Prostate gland (tissue), 2 donors: Measurements from ENCODE around the gene RETREG1. TPM values are rescaled to one million over a fixed set of nuclear protein-coding genes. Genes with fewer than 3 reads are reported as not detected.

Source experiments
- DNase-seq: peaks from one replicate; pipeline ENCODE4 v3.0.0-alpha.2; 2019; ENCODE audit warnings: low spot score
- H3K27ac ChIP-seq, 2 donors: fragments of 200-600 bp; sonication (generic); 2 replicates each; pipeline ENCODE4 v1.5.1; 2017 to 2019
- H3K27me3 ChIP-seq: fragments of 200-600 bp; sonication (generic); replicated peaks from 2 replicates; pipeline ENCODE4 v1.5.1; 2019; ENCODE audit not compliant: insufficient read depth
- H3K36me3 ChIP-seq, 2 donors: fragments of 200-600 bp; sonication (generic); 1 replicate in 1 of 2; 2 replicates in 1 of 2; pipeline versions ENCODE4 v1.5.1 to v1.8.1; 2017 to 2019
- H3K4me1 ChIP-seq: fragments of 200-600 bp; sonication (generic); replicated peaks from 2 replicates; pipeline ENCODE4 v1.5.1; 2019
- H3K4me3 ChIP-seq, 2 donors: fragments of 200-600 bp; sonication (generic); 2 replicates each; pipeline ENCODE4 v1.5.1; 2017 to 2019
- H3K9me3 ChIP-seq: fragments of 200-600 bp; sonication (generic); 2 replicates; pipeline ENCODE4 v1.5.1; 2017
- CTCF ChIP-seq, 4 experiments: fragments of 200-600 bp in 2 of 4; fragments of 450-650 bp in 2 of 4; sonication (generic) in 2 of 4; IDR thresholded peaks; 1 replicate in 3 of 4; 2 replicates in 1 of 4; pipeline ENCODE4 v1.5.1; 2016 to 2019; ENCODE audit warnings: antibody characterized with exemption in 4 of 4, mild to moderate bottlenecking in 2 of 4, moderate library complexity in 2 of 4
- POLR2A ChIP-seq: fragments of 450-650 bp; IDR thresholded peaks from one replicate; pipeline ENCODE4 v1.6.1; 2016; ENCODE audit warnings: antibody characterized with exemption, mild to moderate bottlenecking
- POLR2AphosphoS5 ChIP-seq: sonication (generic); formaldehyde crosslinking; IDR thresholded peaks from one replicate; pipeline ENCODE4 v1.6.1; 2017; ENCODE audit warnings: antibody characterized with exemption
- WGBS: methylation state at CpG from one replicate; pipeline ENCODE4 v1.1.5; 2018; 5-methylcytosine and 5-hydroxymethylcytosine counted together
- intact Hi-C: fragments of 100-400 bp; cut with DNase I; formaldehyde crosslinking; loops from one replicate; pipeline ENCODE4 v1.14.2; 2022
- total RNA-seq, 2 donors: library from RNA; depleted of rRNA; stranded (reverse); fragments of >200 nt; gene quantifications; one replicate each; pipeline ENCODE4 v1.1.0, GENCODE V29; 2016

Gene RETREG1
- total RNA-seq, 2 donors from 2014 or later, result 13.5 to 18.4 TPM

- Histone ChIP-seq H3K36me3 (no peaks in the 10 kb centered on the region), H3K4me1 (no peaks in the 10 kb centered on the region), H3K4me3 (no peak overlapping the region), H3K27ac (no peak overlapping the region), H3K9me3 (no peaks in the 10 kb centered on the region), H3K27me3 (no peaks in the 10 kb centered on the region)
- no peak for DNase-seq
- intact Hi-C loops, result loop anchor here (5.0 to 10.0 kb wide), 3 partner anchors 61 to 701 kb away; no protein-coding TSS in a partner anchor
- TF ChIP-seq POLR2AphosphoS5, result no peak
- no peak for TF ChIP-seq POLR2A
- no peak for TF ChIP-seq CTCF (IDR thresholded peaks at IDR 0.05)
- 87% methylated on average over 8 of the region's 8 CpGs for WGBS
Measured at GRCh38 chr5:16490911-16491310, 125.9 kb downstream of the RETREG1 start.

GRCh38 chr5:16489322-16489791, 127.4 kb downstream of the RETREG1 start:
- no peaks in the 10 kb centered on the region for H3K27me3 ChIP-seq
- no peak overlapping the region for H3K27ac ChIP-seq
- intact Hi-C loops, result no loop called here
- H3K9me3 ChIP-seq, result no peaks in the 10 kb centered on the region
- peak; percentile 40 for TF ChIP-seq POLR2AphosphoS5
- TF ChIP-seq POLR2A, result no peak
- peak in 3 of 4 experiments; percentile 62 to 89 (median 87) for TF ChIP-seq CTCF (IDR thresholded peaks at IDR 0.05)
- DNase-seq, result no peak
- no peaks in the 10 kb centered on the region for H3K4me1 ChIP-seq
- no peak overlapping the region for H3K4me3 ChIP-seq
- no peaks in the 10 kb centered on the region for H3K36me3 ChIP-seq
- 17% methylated on average over 1 of the region's 1 CpG for WGBS

GRCh38 chr5:16487456-16487855, 129.3 kb downstream of the RETREG1 start:
- Histone ChIP-seq H3K4me3 (no peak overlapping the region), H3K27me3 (no peaks in the 10 kb centered on the region), H3K27ac (no peak overlapping the region), H3K4me1 (no peaks in the 10 kb centered on the region), H3K36me3 (no peaks in the 10 kb centered on the region), H3K9me3 (no peaks in the 10 kb centered on the region)
- no peak for DNase-seq
- intact Hi-C loops, result no loop called here
- TF ChIP-seq POLR2A (no peak), POLR2AphosphoS5 (no peak), CTCF (IDR thresholded peaks at IDR 0.05) (no peak)
- WGBS, result 97% methylated on average over 2 of the region's 2 CpGs

GRCh38 chr5:16486711-16487111, 130.1 kb downstream of the RETREG1 start:
- 87% methylated on average over 4 of the region's 4 CpGs for WGBS
- Histone ChIP-seq H3K27me3 (no peaks in the 10 kb centered on the region), H3K4me3 (no peak overlapping the region), H3K4me1 (no peaks in the 10 kb centered on the region), H3K9me3 (no peaks in the 10 kb centered on the region), H3K36me3 (no peaks in the 10 kb centered on the region), H3K27ac (no peak overlapping the region)
- no peak for DNase-seq
- TF ChIP-seq POLR2AphosphoS5, result no peak
- TF ChIP-seq POLR2A, result no peak
- no peak for TF ChIP-seq CTCF (IDR thresholded peaks at IDR 0.05)
- intact Hi-C loops, result no loop called here

DNA sequence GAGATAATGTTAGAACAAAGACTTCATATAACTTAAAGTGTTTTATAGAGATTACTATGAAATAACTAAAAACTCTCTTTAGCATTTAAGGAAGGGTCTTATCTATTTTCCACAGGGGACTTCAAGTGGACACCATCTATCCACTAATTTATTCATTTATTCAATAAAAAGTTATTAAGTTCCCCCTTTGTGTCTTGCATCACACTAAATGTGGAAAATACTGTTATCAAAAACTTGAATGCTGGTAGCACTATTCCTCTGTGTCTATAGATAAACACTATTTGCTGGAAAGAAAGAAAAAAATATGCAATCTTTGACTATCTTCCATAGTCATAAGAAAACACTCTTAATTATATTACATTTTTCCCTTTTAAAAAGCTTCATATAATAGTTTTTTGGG, 131.1 kb downstream of the RETREG1 start:
- H3K9me3 ChIP-seq, result no peaks in the 10 kb centered on the region
- no peak overlapping the region for H3K27ac ChIP-seq
- H3K36me3 ChIP-seq, result no peaks in the 10 kb centered on the region
- DNase-seq, result no peak
- TF ChIP-seq POLR2AphosphoS5 (no peak), CTCF (IDR thresholded peaks at IDR 0.05) (no peak), POLR2A (no peak)
- no peak overlapping the region for H3K4me3 ChIP-seq
- no peaks in the 10 kb centered on the region for H3K4me1 ChIP-seq
- intact Hi-C loops, result no loop called here
- no peaks in the 10 kb centered on the region for H3K27me3 ChIP-seq
